IMR-90 (cell line): ENCODE results near the gene CRYBA2. TPM values are rescaled to one million over a fixed set of nuclear protein-coding genes. Genes with fewer than 3 reads are reported as not detected.
A peak's percentile ranks its signal among the peaks of the same experiment; 100 is the strongest.

Source experiments
- ATAC-seq: fragments of 200-7000 bp; cut with Tn5 transposase; 2 replicates; pipeline ENCODE4 v1.9.1; 2020; ENCODE audit warnings: low read depth, mild to moderate bottlenecking, moderate library complexity
- BruUV-seq: library from RNA; stranded (reverse); fragments of 400-500 nt; replicated peaks from 2 replicates; lab custom pipeline; 2021; lab: Mats Ljungman, UMichigan
- CTCF ChIA-PET: fragments of 300-600 bp; formaldehyde crosslinking; extraction: SDS; loops from one replicate; lab custom pipeline; 2021; ENCODE audit warnings: antibody characterized with exemption; lab: Yijun Ruan, JAX
- POLR2A ChIA-PET: fragments of 300-600 bp; sonication (Branson Sonifier 250); formaldehyde crosslinking; loops from one replicate; lab custom pipeline; 2022; ENCODE audit warnings: antibody characterized with exemption; ENCODE audit not compliant: unreplicated experiment; lab: Charles Lee
- DNase-seq: peaks from one replicate; pipeline ENCODE4 v3.0.0; 2013
- H2AFZ ChIP-seq: replicated peaks from 2 replicates; pipeline ENCODE3; 2013; ENCODE audit warnings: low read length, mild to moderate bottlenecking; ENCODE audit not compliant: poor library complexity
- H2AK5ac ChIP-seq: 2 replicates; pipeline ENCODE4 v1.6.1; 2013; ENCODE audit warnings: low read depth, low read length, inconsistent platforms
- H2AK9ac ChIP-seq: replicated peaks from 2 replicates; pipeline ENCODE3; 2013; ENCODE audit warnings: mild to moderate bottlenecking, low read depth, low read length, moderate library complexity; ENCODE audit not compliant: poor library complexity
- H2BK120ac ChIP-seq: 2 replicates; pipeline ENCODE4 v1.6.1; 2013; ENCODE audit warnings: low read depth, low read length, inconsistent platforms
- H2BK15ac ChIP-seq: 3 replicates; pipeline ENCODE4 v1.6.1; 2013; ENCODE audit warnings: low read depth, low read length, inconsistent platforms
- H2BK20ac ChIP-seq: 2 replicates; pipeline ENCODE4 v1.6.1; 2013; ENCODE audit warnings: low read depth, mild to moderate bottlenecking, inconsistent platforms, low read length, moderate library complexity
- H2BK5ac ChIP-seq: 2 replicates; pipeline ENCODE4 v1.6.1; 2013; ENCODE audit warnings: mild to moderate bottlenecking, low read depth, low read length, inconsistent platforms; ENCODE audit not compliant: poor library complexity, severe bottlenecking
- H3K14ac ChIP-seq: replicated peaks from 2 replicates; pipeline ENCODE4 v1.6.1; 2013; ENCODE audit warnings: low read depth, low read length, inconsistent platforms
- H3K18ac ChIP-seq: 2 replicates; pipeline ENCODE4 v1.6.1; 2013; ENCODE audit warnings: low read depth, low read length, control low read depth
- H3K23ac ChIP-seq: 2 replicates; pipeline ENCODE4 v1.6.1; 2013; ENCODE audit warnings: low read depth, low read length, inconsistent platforms
- H3K27ac ChIP-seq: 2 replicates; pipeline ENCODE4 v1.5.1; 2013; ENCODE audit warnings: mild to moderate bottlenecking, control low read depth, low read length; ENCODE audit not compliant: insufficient read depth
- H3K27me3 ChIP-seq: 2 replicates; pipeline ENCODE4 v1.6.1; 2013; ENCODE audit warnings: low read length; ENCODE audit not compliant: control insufficient read depth, insufficient read depth
- H3K36me3 ChIP-seq: 2 replicates; pipeline ENCODE4 v1.6.1; 2013; ENCODE audit warnings: low read length, mixed read lengths; ENCODE audit not compliant: control insufficient read depth, insufficient read depth
- H3K4ac ChIP-seq: 2 replicates; pipeline ENCODE4 v1.6.1; 2013; ENCODE audit warnings: low read depth, low read length, inconsistent platforms
- H3K4me1 ChIP-seq: 2 replicates; pipeline ENCODE4 v1.6.1; 2013; ENCODE audit warnings: low read length, mixed read lengths; ENCODE audit not compliant: control insufficient read depth, insufficient read depth
- H3K4me2 ChIP-seq: 2 replicates; pipeline ENCODE4 v1.6.1; 2013; ENCODE audit warnings: low read depth, mild to moderate bottlenecking, control low read depth, low read length, moderate library complexity
- H3K4me3 ChIP-seq: 2 replicates; pipeline ENCODE4 v1.5.1; 2013; ENCODE audit warnings: low read depth, mild to moderate bottlenecking, control low read depth, low read length, moderate library complexity; ENCODE audit not compliant: insufficient read depth
- H3K56ac ChIP-seq: 2 replicates; pipeline ENCODE4 v1.6.1; 2013; ENCODE audit warnings: low read length, inconsistent platforms; ENCODE audit not compliant: insufficient read depth; ENCODE audit errors: extremely low read depth
- H3K79me1 ChIP-seq, 2 experiments: 2 replicates each; pipeline ENCODE4 v1.6.1; 2013; ENCODE audit warnings: low read length in 2 of 2, inconsistent platforms in 1 of 2, low read depth in 1 of 2
- H3K9ac ChIP-seq: 2 replicates; pipeline ENCODE4 v1.6.1; 2013; ENCODE audit warnings: low read depth, low read length, control low read depth
- H3K9me1 ChIP-seq: 2 replicates; pipeline ENCODE4 v1.6.1; 2013; ENCODE audit warnings: low read length, inconsistent platforms; ENCODE audit not compliant: insufficient read depth
- H3K9me3 ChIP-seq: 2 replicates; pipeline ENCODE4 v1.6.1; 2013; ENCODE audit warnings: low read length; ENCODE audit not compliant: control insufficient read depth, insufficient read depth
- H4K20me1 ChIP-seq: 2 replicates; pipeline ENCODE4 v1.6.1; 2013; ENCODE audit warnings: low read length, inconsistent platforms; ENCODE audit not compliant: insufficient read depth
- H4K5ac ChIP-seq: 2 replicates; pipeline ENCODE4 v1.6.1; 2013; ENCODE audit warnings: mild to moderate bottlenecking, low read depth, low read length, control low read depth
- H4K8ac ChIP-seq, 2 experiments: 2 replicates each; pipeline ENCODE4 v1.6.1; 2013; ENCODE audit warnings: low read depth in 2 of 2, low read length in 2 of 2, control low read depth in 1 of 2, inconsistent platforms in 1 of 2
- H4K91ac ChIP-seq: 2 replicates; pipeline ENCODE4 v1.6.1; 2013; ENCODE audit warnings: low read depth, low read length, inconsistent platforms; ENCODE audit not compliant: insufficient read depth
- BHLHE40 ChIP-seq: fragments of 150-350 bp; IDR thresholded peaks from 2 replicates; pipeline ENCODE4 v1.6.1; 2016; ENCODE audit warnings: mild to moderate bottlenecking, low read depth, low read length
- CTCF ChIP-seq: conservative IDR thresholded peaks from 2 replicates; pipeline ENCODE4 v1.5.1; 2012; ENCODE audit warnings: mild to moderate bottlenecking, low read depth, low read length, improper control_type of control experiment
- ELK1 ChIP-seq: fragments of 150-350 bp; IDR thresholded peaks from 2 replicates; pipeline ENCODE4 v1.6.1; 2016; ENCODE audit warnings: low read depth, mild to moderate bottlenecking, low read length, moderate library complexity, borderline replicate concordance
- MAFK ChIP-seq: IDR thresholded peaks from 2 replicates; pipeline ENCODE4 v1.6.1; 2012; ENCODE audit warnings: low read depth, low read length, improper control_type of control experiment
- MAZ ChIP-seq: IDR thresholded peaks from 2 replicates; pipeline ENCODE4 v1.6.1; 2012; ENCODE audit warnings: low read depth, mild to moderate bottlenecking, low read length, improper control_type of control experiment, moderate library complexity, borderline replicate concordance
- MXI1 ChIP-seq: IDR thresholded peaks from 2 replicates; pipeline ENCODE4 v1.6.1; 2012; ENCODE audit warnings: low read depth, mild to moderate bottlenecking, low read length, moderate library complexity, borderline replicate concordance
- NFE2L2 ChIP-seq: fragments of 150-350 bp; IDR thresholded peaks from 2 replicates; pipeline ENCODE4 v1.6.1; 2016; ENCODE audit warnings: low read depth, mild to moderate bottlenecking, low read length
- RCOR1 ChIP-seq: IDR thresholded peaks from 2 replicates; pipeline ENCODE4 v1.6.1; 2012; ENCODE audit warnings: mild to moderate bottlenecking, low read length, improper control_type of control experiment; ENCODE audit not compliant: insufficient replicate concordance
- RFX5 ChIP-seq: IDR thresholded peaks from 2 replicates; pipeline ENCODE4 v1.8.0; 2012; ENCODE audit warnings: low read depth, mild to moderate bottlenecking, low read length, moderate library complexity
- whole genome bisulfite sequencing, 2 experiments: methylation state at CpG; one replicate each; pipeline versions ENCODE4 v1.1.5 to v1.1.7; 2013; ENCODE audit warnings: missing lambda C conversion rate in 2 of 2; ENCODE audit not compliant: insufficient read length in 1 of 2; ENCODE audit errors: extremely low coverage in 2 of 2; 5-methylcytosine and 5-hydroxymethylcytosine counted together
- dilution Hi-C: fragments of 300-500 bp; cut with HindIII; formaldehyde crosslinking; loops from one replicate; pipeline ENCODE4 v1.14.3; 2018; ENCODE audit warnings: low sequenced_read_pairs; ENCODE audit not compliant: unreplicated experiment
- in situ Hi-C: fragments of 300-500 bp; cut with MboI; formaldehyde crosslinking; loops from 3 replicates; pipeline ENCODE4 v1.14.3; 2019; ENCODE audit warnings: low sequenced_read_pairs, inconsistent platforms, mixed read lengths
- intact Hi-C: fragments of 100-400 bp; cut with micrococcal nuclease; formaldehyde crosslinking; loops from 2 replicates; pipeline ENCODE4 v1.10.0; 2022
- polyA plus RNA-seq, 3 experiments: library from polyadenylated mRNA; depleted of rRNA; stranded (reverse); fragments of >200 nt; gene quantifications; 2 replicates each; pipeline ENCODE4 v1.2.3, GENCODE V29; 2012; ENCODE audit warnings: low replicate concordance in 1 of 3
- total RNA-seq: library from RNA; depleted of rRNA; stranded (reverse); fragments of >200 nt; gene quantifications from 2 replicates; pipeline ENCODE4 v1.2.3, GENCODE V29; 2012

CRYBA2 gene
- total and polyA plus RNA-seq, 2 of the 4 experiments (the other 2 are of a cell fraction): not detected

- CTCF ChIA-PET: interaction anchor here (0.6 kb wide), 1 partner anchor 21 kb away, joined by 4 read pairs; no protein-coding TSS in a partner anchor
Observed at GRCh38 chr2:218959141-218959731, 34.0 kb downstream of the CRYBA2 start, which contains the start of gene CDK5R2. CDK5R2 (plus strand) TSS chr2:218959666; CDS start chr2:218959821, 155 bp downstream.

More at GRCh38 chr2:218959141-218959731, 34.0 kb downstream of the CRYBA2 start, which contains the start of gene CDK5R2:
- peak within 1 kb of the TSS; percentile 44 for H3K4me3 ChIP-seq
- H4K20me1 ChIP-seq: no peaks in the 10 kb centered on the region; the same call in 1 of the 2 replicates
- H3K18ac ChIP-seq: no peak within 1 kb of the TSS
- dilution Hi-C loops: no loop called here
- no peak within 1 kb of the TSS for H4K8ac ChIP-seq
- H3K9ac ChIP-seq: no peak within 1 kb of the TSS
- POLR2A ChIA-PET: no interaction called here
- no peak within 1 kb of the TSS for H2BK5ac ChIP-seq
- 0% methylated on average over 13 of the region's 37 CpGs; no CpG with 5 or more reads in 1 of the 2 experiments for whole genome bisulfite sequencing, 2 experiments
- H2BK15ac ChIP-seq: no peak within 1 kb of the TSS
- in situ Hi-C loops: no loop called here
- no peak within 1 kb of the TSS for H3K27ac ChIP-seq
- H2AK9ac ChIP-seq: no peak within 1 kb of the TSS
- H3K4ac ChIP-seq: no peak within 1 kb of the TSS
- H3K79me1 ChIP-seq: no peaks in the 10 kb centered on the region
- H4K91ac ChIP-seq: no peak within 1 kb of the TSS
- H3K23ac ChIP-seq: no peak within 1 kb of the TSS
- peak within 1 kb of the TSS; percentile 85 for H3K4me2 ChIP-seq
- H3K14ac ChIP-seq: no peak within 1 kb of the TSS
- no peak within 1 kb of the TSS for H2BK120ac ChIP-seq
- H3K36me3 ChIP-seq: no peaks in the 10 kb centered on the region
- peaks cover 75% of the 10 kb centered on the region for H3K27me3 ChIP-seq
- H3K9me3 ChIP-seq: no peaks in the 10 kb centered on the region
- H3K9me1 ChIP-seq: 0 out of 2 replicates have a peak, but pooled peaks cover 4% of the 10 kb centered on the region
- peak; percentile 72 for DNase-seq
- no peak within 1 kb of the TSS for H3K56ac ChIP-seq
- ATAC-seq: peak; percentile 94
- H3K4me1 ChIP-seq: no peaks in the 10 kb centered on the region
- TF ChIP-seq ELK1: no peak
- TF ChIP-seq MAZ: no peak
- no peak for TF ChIP-seq MAFK
- TF ChIP-seq RCOR1: no peak
- no peak for TF ChIP-seq RFX5
- no peak for TF ChIP-seq BHLHE40
- TF ChIP-seq CTCF: no peak
- TF ChIP-seq MXI1: no peak
- no peak for TF ChIP-seq NFE2L2
- no peak within 1 kb of the TSS for H2AK5ac ChIP-seq
- BruUV-seq: no TSS peak
- H2BK20ac ChIP-seq: no peak within 1 kb of the TSS
- intact Hi-C loops: no loop called here
- no peak within 1 kb of the TSS for H4K5ac ChIP-seq
- peak within 1 kb of the TSS; percentile 87 for H2AFZ ChIP-seq
